Neuronal stem cell (in vitro differentiated cells): ENCODE data around the gene TAF11L13. TPM values are rescaled to one million over a fixed set of nuclear protein-coding genes. Genes with fewer than 3 reads are reported as not detected.
"Not testable (repeated sequence)": the region's sequence is repeated elsewhere in the genome, so short reads cannot be mapped to it uniquely, and the experiment has no call there.

Experiments used
- DNase-seq: peaks from one replicate; pipeline ENCODE4 v3.0.0-alpha.2; 2013; ENCODE audit warnings: low spot score
- H2AFZ ChIP-seq: one replicate; pipeline ENCODE4 v1.6.1; 2013; ENCODE audit warnings: mild to moderate bottlenecking, low read length, inconsistent platforms
- H2AK5ac ChIP-seq: 2 replicates; pipeline ENCODE4 v1.6.1; 2013; ENCODE audit warnings: low read depth, mild to moderate bottlenecking, inconsistent platforms, low read length, moderate library complexity, mixed read lengths
- H2BK120ac ChIP-seq: 2 replicates; pipeline ENCODE4 v1.6.1; 2013; ENCODE audit warnings: low read depth, mild to moderate bottlenecking, inconsistent platforms, low read length, moderate library complexity, mixed read lengths
- H2BK12ac ChIP-seq: one replicate; pipeline ENCODE4 v1.6.1; 2013; ENCODE audit warnings: low read length, inconsistent platforms
- H2BK15ac ChIP-seq: 2 replicates; pipeline ENCODE4 v1.6.1; 2013; ENCODE audit warnings: mild to moderate bottlenecking, low read length, inconsistent platforms, mixed read lengths
- H2BK5ac ChIP-seq: one replicate; pipeline ENCODE4 v1.6.1; 2013; ENCODE audit warnings: inconsistent platforms, mild to moderate bottlenecking, low read length, moderate library complexity
- H3K14ac ChIP-seq: one replicate; pipeline ENCODE4 v1.6.1; 2013; ENCODE audit warnings: low read length, inconsistent platforms
- H3K18ac ChIP-seq: 2 replicates; pipeline ENCODE4 v1.6.1; 2013; ENCODE audit warnings: low read length, inconsistent platforms
- H3K23ac ChIP-seq: 2 replicates; pipeline ENCODE4 v1.6.1; 2013; ENCODE audit warnings: low read depth, mild to moderate bottlenecking, mixed read lengths, low read length, inconsistent platforms; ENCODE audit not compliant: poor library complexity
- H3K27ac ChIP-seq: replicated peaks from 3 replicates; pipeline ENCODE4 v1.5.1; 2013; ENCODE audit warnings: low read length, inconsistent platforms
- H3K27me3 ChIP-seq, 3 experiments: 2 replicates each; pipeline ENCODE4 v1.6.1; 2013; ENCODE audit warnings: low read length in 3 of 3, mild to moderate bottlenecking in 2 of 3, inconsistent platforms in 1 of 3, low read depth in 1 of 3, mixed read lengths in 1 of 3, moderate library complexity in 1 of 3; ENCODE audit not compliant: control insufficient read depth in 3 of 3, insufficient read depth in 3 of 3
- H3K36me3 ChIP-seq, 2 donors: replicated peaks in 1 of 2; 2 replicates each; pipeline ENCODE4 v1.6.1; 2013; ENCODE audit warnings: low read length in 2 of 2; ENCODE audit not compliant: control insufficient read depth in 2 of 2, insufficient read depth in 2 of 2
- H3K4ac ChIP-seq: 2 replicates; pipeline ENCODE4 v1.6.1; 2013; ENCODE audit warnings: inconsistent platforms, mild to moderate bottlenecking, low read length, moderate library complexity
- H3K4me1 ChIP-seq, 2 donors: 1 replicate in 1 of 2; 2 replicates in 1 of 2; pipeline ENCODE4 v1.6.1; 2013; ENCODE audit warnings: low read length in 2 of 2, low read depth in 1 of 2; ENCODE audit not compliant: control insufficient read depth in 2 of 2, insufficient read depth in 1 of 2
- H3K4me2 ChIP-seq: one replicate; pipeline ENCODE4 v1.6.1; 2013; ENCODE audit warnings: mild to moderate bottlenecking, low read length, inconsistent platforms; ENCODE audit not compliant: insufficient read depth, poor library complexity, severe bottlenecking
- H3K4me3 ChIP-seq, 2 donors: 2 replicates each; pipeline ENCODE4 v1.5.1; 2013; ENCODE audit warnings: low read length in 2 of 2, mild to moderate bottlenecking in 2 of 2, inconsistent platforms in 1 of 2, moderate library complexity in 1 of 2
- H3K79me1 ChIP-seq: one replicate; pipeline ENCODE4 v1.6.1; 2013; ENCODE audit warnings: low read depth, mild to moderate bottlenecking, inconsistent platforms, low read length, moderate library complexity
- H3K9ac ChIP-seq: one replicate; pipeline ENCODE4 v1.6.1; 2013; ENCODE audit warnings: mild to moderate bottlenecking, low read depth, low read length, inconsistent platforms; ENCODE audit not compliant: poor library complexity
- H3K9me3 ChIP-seq, 2 donors: replicated peaks in 1 of 2; 2 replicates each; pipeline versions ENCODE3 to v1.6.1; 2013; ENCODE audit warnings: low read length in 2 of 2, mild to moderate bottlenecking in 2 of 2, inconsistent platforms in 1 of 2, low read depth in 1 of 2, mixed read lengths in 1 of 2, moderate library complexity in 1 of 2; ENCODE audit not compliant: control insufficient read depth in 2 of 2, insufficient read depth in 1 of 2
- H4K8ac ChIP-seq: one replicate; pipeline ENCODE4 v1.6.1; 2013; ENCODE audit warnings: low read depth, mild to moderate bottlenecking, inconsistent platforms, low read length, moderate library complexity
- H4K91ac ChIP-seq: one replicate; pipeline ENCODE4 v1.6.1; 2013; ENCODE audit warnings: low read length, low read depth, mild to moderate bottlenecking, inconsistent platforms; ENCODE audit not compliant: poor library complexity
- WGBS, 2 donors: extraction: QIAGEN DNeasy Blood & Tissue Kit; methylation state at CpG; one replicate each; pipeline ENCODE4 v1.1.7; 2013; ENCODE audit warnings: missing lambda C conversion rate in 2 of 2, mixed read lengths in 1 of 2; ENCODE audit not compliant: insufficient read length in 2 of 2, insufficient replicate concordance in 1 of 2; ENCODE audit errors: extremely low coverage in 2 of 2; 5-methylcytosine and 5-hydroxymethylcytosine counted together
- polyA plus RNA-seq, 2 experiments: library from polyadenylated mRNA; stranded (reverse); fragments of 200-250 nt; gene quantifications; one replicate each; pipeline ENCODE4 v1.2.3, GENCODE V29; 2013

TAF11L13 gene
- not detected for polyA plus RNA-seq (2013, experiment 1 of 2)
- not detected for polyA plus RNA-seq (2013, experiment 2 of 2)

DNA sequence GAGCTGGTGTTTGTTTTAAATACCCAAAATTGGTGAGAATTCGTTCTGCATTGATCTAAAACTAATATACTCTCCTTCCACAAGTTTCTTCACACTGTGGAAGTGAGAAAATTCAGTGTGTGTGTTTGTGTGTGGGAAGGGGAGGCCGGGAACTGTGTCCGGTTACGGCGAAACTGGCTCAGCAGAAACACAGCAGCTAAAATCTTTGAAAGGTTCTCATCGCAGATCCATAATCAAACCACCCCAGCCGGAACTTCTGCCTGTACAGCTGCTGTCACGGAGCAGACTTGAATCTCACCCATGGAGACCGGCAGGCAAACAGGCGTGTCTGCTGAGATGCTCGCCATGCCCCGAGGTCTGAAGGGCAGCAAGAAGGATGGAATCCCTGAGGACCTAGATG, at the start of gene TAF11L13:
TAF11L13 (plus strand) TSS at position 301 of the 400 bp plus-strand sequence.
- not testable (repeated sequence) for H2AK5ac ChIP-seq, H4K8ac ChIP-seq, H3K79me1 ChIP-seq, H3K4me3 ChIP-seq, DNase-seq, H4K91ac ChIP-seq, H2AFZ ChIP-seq, H2BK5ac ChIP-seq, H3K27me3 ChIP-seq, H3K4ac ChIP-seq, H2BK12ac ChIP-seq, H3K4me1 ChIP-seq, H3K36me3 ChIP-seq, H3K14ac ChIP-seq, H2BK15ac ChIP-seq, H3K23ac ChIP-seq, H3K18ac ChIP-seq, H3K9ac ChIP-seq, H3K27ac ChIP-seq, H2BK120ac ChIP-seq, H3K9me3 ChIP-seq, H3K4me2 ChIP-seq
- no CpG with 5 or more reads among the region's 12 CpGs for WGBS, 2 donors

DNA sequence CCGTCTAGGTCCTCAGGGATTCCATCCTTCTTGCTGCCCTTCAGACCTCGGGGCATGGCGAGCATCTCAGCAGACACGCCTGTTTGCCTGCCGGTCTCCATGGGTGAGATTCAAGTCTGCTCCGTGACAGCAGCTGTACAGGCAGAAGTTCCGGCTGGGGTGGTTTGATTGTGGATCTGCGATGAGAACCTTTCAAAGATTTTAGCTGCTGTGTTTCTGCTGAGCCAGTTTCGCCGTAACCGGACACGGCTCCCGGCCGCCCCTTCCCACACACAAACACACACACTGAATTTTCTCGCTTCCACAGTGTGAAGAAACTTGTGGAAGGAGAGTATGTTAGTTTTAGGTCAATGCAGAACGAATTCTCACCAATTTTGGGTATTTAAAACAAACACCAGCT, 46.2 kb upstream of the TAF11L13 start, which contains the start of gene TAF11L7:
TAF11L7 (minus strand) TSS at position 101 of the 400 bp plus-strand sequence.
- not testable (repeated sequence) for H2BK15ac ChIP-seq, H3K79me1 ChIP-seq, H3K4ac ChIP-seq, H3K9me3 ChIP-seq, H3K4me3 ChIP-seq, DNase-seq, H2AFZ ChIP-seq, H3K18ac ChIP-seq, H3K4me1 ChIP-seq, H3K23ac ChIP-seq, H3K14ac ChIP-seq, H2BK120ac ChIP-seq, H3K4me2 ChIP-seq, H3K27me3 ChIP-seq, H4K8ac ChIP-seq, H3K36me3 ChIP-seq, H4K91ac ChIP-seq, H2BK5ac ChIP-seq, H2BK12ac ChIP-seq, H2AK5ac ChIP-seq, H3K9ac ChIP-seq, H3K27ac ChIP-seq
- WGBS, 2 donors, result no CpG with 5 or more reads among the region's 16 CpGs

DNA sequence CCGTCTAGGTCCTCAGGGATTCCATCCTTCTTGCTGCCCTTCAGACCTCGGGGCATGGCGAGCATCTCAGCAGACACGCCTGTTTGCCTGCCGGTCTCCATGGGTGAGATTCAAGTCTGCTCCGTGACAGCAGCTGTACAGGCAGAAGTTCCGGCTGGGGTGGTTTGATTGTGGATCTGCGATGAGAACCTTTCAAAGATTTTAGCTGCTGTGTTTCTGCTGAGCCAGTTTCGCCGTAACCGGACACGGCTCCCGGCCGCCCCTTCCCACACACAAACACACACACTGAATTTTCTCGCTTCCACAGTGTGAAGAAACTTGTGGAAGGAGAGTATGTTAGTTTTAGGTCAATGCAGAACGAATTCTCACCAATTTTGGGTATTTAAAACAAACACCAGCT, 41.0 kb upstream of the TAF11L13 start, which contains the start of gene TAF11L8:
TAF11L8 (minus strand) TSS at position 101 of the 400 bp plus-strand sequence.
- WGBS, 2 donors, result no CpG with 5 or more reads among the region's 16 CpGs
- H3K4me2 ChIP-seq, result not testable (repeated sequence)

DNA sequence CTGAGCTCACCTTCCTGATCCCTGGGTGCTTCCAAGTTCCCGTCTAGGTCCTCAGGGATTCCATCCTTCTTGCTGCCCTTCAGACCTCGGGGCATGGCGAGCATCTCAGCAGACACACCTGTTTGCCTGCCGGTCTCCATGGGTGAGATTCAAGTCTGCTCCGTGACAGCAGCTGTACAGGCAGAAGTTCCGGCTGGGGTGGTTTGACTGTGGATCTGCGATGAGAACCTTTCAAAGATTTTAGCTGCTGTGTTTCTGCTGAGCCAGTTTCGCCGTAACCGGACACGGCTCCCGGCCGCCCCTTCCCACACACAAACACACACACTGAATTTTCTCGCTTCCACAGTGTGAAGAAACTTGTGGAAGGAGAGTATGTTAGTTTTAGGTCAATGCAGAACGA, 37.6 kb upstream of the TAF11L13 start, which contains the start of gene TAF11L9:
TAF11L9 (minus strand) TSS at position 140 of the 400 bp plus-strand sequence.
- not testable (repeated sequence) for H3K79me1 ChIP-seq, H3K4ac ChIP-seq, H2AK5ac ChIP-seq, H3K27ac ChIP-seq, DNase-seq, H4K8ac ChIP-seq, H3K23ac ChIP-seq, H3K9me3 ChIP-seq, H3K9ac ChIP-seq, H2BK5ac ChIP-seq, H2BK15ac ChIP-seq, H4K91ac ChIP-seq, H3K4me1 ChIP-seq, H3K14ac ChIP-seq, H2BK12ac ChIP-seq, H3K27me3 ChIP-seq, H3K4me2 ChIP-seq, H3K4me3 ChIP-seq, H2BK120ac ChIP-seq, H2AFZ ChIP-seq, H3K18ac ChIP-seq, H3K36me3 ChIP-seq
- no CpG with 5 or more reads among the region's 15 CpGs for WGBS, 2 donors

More for the DNA sequence above, 41.0 kb upstream of the TAF11L13 start, which contains the start of gene TAF11L8:
- not testable (repeated sequence) for H3K18ac ChIP-seq, H2AFZ ChIP-seq, H4K91ac ChIP-seq, H3K4me3 ChIP-seq, H2BK5ac ChIP-seq, H3K4me1 ChIP-seq, H3K4ac ChIP-seq, H3K27me3 ChIP-seq, H2BK120ac ChIP-seq, H3K9me3 ChIP-seq, H3K79me1 ChIP-seq, H2BK15ac ChIP-seq, H4K8ac ChIP-seq, H3K9ac ChIP-seq, H3K23ac ChIP-seq, DNase-seq, H3K14ac ChIP-seq, H3K27ac ChIP-seq, H2AK5ac ChIP-seq, H3K36me3 ChIP-seq, H2BK12ac ChIP-seq
